GM23338 (cell line): ENCODE data around the gene TNPO3. TPM values are rescaled to one million over a fixed set of nuclear protein-coding genes. Genes with fewer than 3 reads are reported as not detected.
A peak's percentile ranks its signal among the peaks of the same experiment; 100 is the strongest.

Source experiments
- ATAC-seq: fragments of 200-7000 bp; cut with Tn5 transposase; 3 replicates; pipeline ENCODE4 v1.9.1; 2020
- DNase-seq: peaks from one replicate; pipeline ENCODE4 v3.0.0-alpha.2; 2015; ENCODE audit warnings: low spot score
- H2AFZ ChIP-seq: fragments of 200-600 bp; sonication (generic); 2 replicates; pipeline ENCODE4 v1.8.0; 2016; ENCODE audit warnings: antibody characterized with exemption, mild to moderate bottlenecking, moderate library complexity
- H3F3A ChIP-seq: fragments of 200-600 bp; sonication (generic); replicated peaks from 2 replicates; pipeline ENCODE4 v1.8.0; 2017; ENCODE audit warnings: antibody characterized with exemption, mixed run types, low read depth
- H3K27ac ChIP-seq: fragments of 200-600 bp; sonication (generic); 2 replicates; pipeline ENCODE4 v1.6.1; 2016; ENCODE audit warnings: low read depth
- H3K27me3 ChIP-seq: fragments of 200-600 bp; sonication (generic); 2 replicates; pipeline ENCODE4 v1.8.0; 2016; ENCODE audit warnings: mild to moderate bottlenecking, mixed run types, moderate library complexity; ENCODE audit not compliant: insufficient read depth
- H3K36me3 ChIP-seq: fragments of 200-600 bp; sonication (generic); 2 replicates; pipeline ENCODE4 v1.8.0; 2016; ENCODE audit warnings: mild to moderate bottlenecking; ENCODE audit not compliant: insufficient read depth
- H3K4me1 ChIP-seq: fragments of 200-600 bp; sonication (generic); 2 replicates; pipeline ENCODE4 v1.8.0; 2016; ENCODE audit warnings: mild to moderate bottlenecking, moderate library complexity; ENCODE audit not compliant: insufficient read depth
- H3K4me2 ChIP-seq: fragments of 200-600 bp; sonication (generic); 2 replicates; pipeline ENCODE4 v1.7.1; 2017; ENCODE audit warnings: mixed run types
- H3K4me3 ChIP-seq: fragments of 200-600 bp; sonication (generic); 2 replicates; pipeline ENCODE4 v1.6.1; 2016; ENCODE audit warnings: mixed run types
- H3K79me2 ChIP-seq: fragments of 200-600 bp; sonication (generic); replicated peaks from 2 replicates; pipeline ENCODE4 v1.8.0; 2017; ENCODE audit warnings: mild to moderate bottlenecking; ENCODE audit not compliant: insufficient read depth
- H3K9me2 ChIP-seq: fragments of 200-600 bp; sonication (generic); 2 replicates; pipeline ENCODE4 v1.8.0; 2017; ENCODE audit not compliant: insufficient read depth
- H4K20me1 ChIP-seq: fragments of 200-600 bp; sonication (generic); replicated peaks from 2 replicates; pipeline ENCODE4 v1.8.0; 2017; ENCODE audit warnings: mild to moderate bottlenecking; ENCODE audit not compliant: insufficient read depth
- H3K27ac Mint-ChIP-seq: 2 replicates; pipeline ENCODE4 v1.8.0; 2020; ENCODE audit warnings: inconsistent platforms, mild to moderate bottlenecking, moderate library complexity, mixed read lengths
- H3K27me3 Mint-ChIP-seq: 3 replicates; pipeline ENCODE4 v1.8.0; 2022; ENCODE audit warnings: low read depth, mild to moderate bottlenecking, moderate library complexity, mixed read lengths, inconsistent platforms; ENCODE audit not compliant: insufficient read depth, poor library complexity
- H3K36me3 Mint-ChIP-seq: 3 replicates; pipeline ENCODE4 v1.8.0; 2021; ENCODE audit warnings: low read depth, mild to moderate bottlenecking, inconsistent platforms, moderate library complexity, mixed read lengths
- H3K4me1 Mint-ChIP-seq: 3 replicates; pipeline ENCODE4 v1.8.0; 2020; ENCODE audit warnings: mild to moderate bottlenecking, inconsistent platforms, mixed read lengths
- H3K4me3 Mint-ChIP-seq: 3 replicates; pipeline ENCODE4 v1.8.0; 2021; ENCODE audit warnings: moderate library complexity, mild to moderate bottlenecking, inconsistent platforms, mixed read lengths
- H3K9me3 Mint-ChIP-seq: 3 replicates; pipeline ENCODE4 v1.8.0; 2020; ENCODE audit warnings: moderate library complexity, mild to moderate bottlenecking, inconsistent platforms, mixed read lengths
- CREB1 ChIP-seq: fragments of 250-450 bp; sonication (Bioruptor Pico); IDR thresholded peaks from 2 replicates; pipeline ENCODE4 v1.5.0; 2020; ENCODE audit warnings: low read depth, mild to moderate bottlenecking, moderate library complexity
- EZH2 ChIP-seq: fragments of 200-600 bp; sonication (generic); IDR thresholded peaks from one replicate; pipeline ENCODE4 v1.8.0; 2017; ENCODE audit warnings: antibody characterized with exemption, mild to moderate bottlenecking, low read depth; ENCODE audit not compliant: unreplicated experiment
- EZH2phosphoT487 ChIP-seq: fragments of 200-600 bp; sonication (generic); IDR thresholded peaks from one replicate; pipeline ENCODE4 v1.8.1; 2018; ENCODE audit warnings: antibody characterized with exemption; ENCODE audit not compliant: unreplicated experiment
- JUNB ChIP-seq: IDR thresholded peaks from one replicate; pipeline ENCODE4 v1.6.1; 2016; ENCODE audit warnings: antibody characterized with exemption; ENCODE audit not compliant: unreplicated experiment
- NANOG ChIP-seq: IDR thresholded peaks from 2 replicates; pipeline ENCODE4 v1.6.1; 2016; ENCODE audit warnings: antibody characterized with exemption, borderline replicate concordance
- POLR2AphosphoS5 ChIP-seq: IDR thresholded peaks from 2 replicates; pipeline ENCODE4 v1.6.1; 2016; ENCODE audit warnings: antibody characterized with exemption, low read depth
- STAT1 ChIP-seq: IDR thresholded peaks from one replicate; pipeline ENCODE4 v1.6.1; 2016; ENCODE audit warnings: antibody characterized with exemption; ENCODE audit not compliant: unreplicated experiment
- ZNF114 ChIP-seq: fragments of 250-450 bp; sonication (Bioruptor Pico); IDR thresholded peaks from 2 replicates; pipeline ENCODE4 v1.5.0; 2020; ENCODE audit warnings: mild to moderate bottlenecking, moderate library complexity
- ZNF331 ChIP-seq: fragments of 250-450 bp; sonication (Bioruptor Pico); IDR thresholded peaks from 2 replicates; pipeline ENCODE4 v1.5.0; 2020; ENCODE audit warnings: low read depth, mild to moderate bottlenecking, moderate library complexity
- polyA plus RNA-seq: library from polyadenylated mRNA; unstranded; fragments of >200 nt; fragmentation: Nextera tagmentation; extraction: Ambion mirVana; gene quantifications from 2 replicates; pipeline ENCODE4 v1.2.1, GENCODE V29; 2016
- total RNA-seq: library from RNA; depleted of rRNA; stranded (reverse); fragments of >200 nt; shearing (Covaris generic); gene quantifications from 2 replicates; pipeline ENCODE4 v1.2.3, GENCODE V29; 2014
- TF ChIP-seq, protein P1 (sequence below): IDR thresholded peaks from 2 replicates; pipeline ENCODE4 v1.6.1; 2016; ENCODE audit warnings: antibody characterized with exemption
- TF ChIP-seq, protein P2 (sequence below), 2 experiments: fragments of 200-600 bp in 1 of 2; sonication (generic) in 1 of 2; conservative IDR thresholded peaks; 2 replicates each; pipeline versions ENCODE4 v1.5.1 to v1.6.1; 2016 to 2017; ENCODE audit warnings: antibody characterized with exemption in 2 of 2, low read depth in 2 of 2, mild to moderate bottlenecking in 2 of 2, moderate library complexity in 1 of 2

TNPO3 gene
- total and polyA plus RNA-seq, 2 experiments from 2014 or later: 38.2 to 127 TPM

DNA sequence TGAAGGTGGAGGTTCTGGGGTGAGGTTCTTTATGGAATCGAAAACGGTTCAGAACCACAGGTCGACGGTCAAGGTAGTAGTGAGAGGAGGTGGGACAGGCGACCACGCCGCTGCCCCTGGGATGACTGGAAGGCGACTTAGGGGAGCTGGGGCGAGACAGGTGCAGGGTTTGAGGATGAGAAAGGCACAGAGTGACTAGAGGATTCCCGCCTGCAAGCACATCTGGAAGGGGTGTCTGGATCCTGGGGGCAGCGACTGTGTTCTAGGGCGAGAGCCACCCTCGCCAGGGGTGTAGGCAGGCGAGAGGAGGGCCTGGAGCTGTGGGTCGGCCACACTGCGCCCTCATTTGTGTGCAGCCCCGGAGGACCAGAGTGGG, 117.7 kb downstream of the TNPO3 start:
- ATAC-seq: peak; percentile 4
- Mint-ChIP-seq H3K4me3 (peak overlapping the region; percentile 61), H3K4me1 (peaks cover 14% of the 10 kb centered on the region), H3K36me3 (no peaks in the 10 kb centered on the region; the same call in 2 of the 3 replicates), H3K27ac (no peak overlapping the region), H3K27me3 (peaks cover 59% of the 10 kb centered on the region), H3K9me3 (no peaks in the 10 kb centered on the region)
- H3K4me2 ChIP-seq: peak overlapping the region; percentile 86
- H4K20me1 ChIP-seq: peaks cover 4% of the 10 kb centered on the region; the same call in 1 of the 2 replicates
- no peak for DNase-seq
- H3K79me2 ChIP-seq: no peaks in the 10 kb centered on the region
- H2AFZ ChIP-seq: peak overlapping the region; percentile 96
- TF ChIP-seq, protein P1, sequence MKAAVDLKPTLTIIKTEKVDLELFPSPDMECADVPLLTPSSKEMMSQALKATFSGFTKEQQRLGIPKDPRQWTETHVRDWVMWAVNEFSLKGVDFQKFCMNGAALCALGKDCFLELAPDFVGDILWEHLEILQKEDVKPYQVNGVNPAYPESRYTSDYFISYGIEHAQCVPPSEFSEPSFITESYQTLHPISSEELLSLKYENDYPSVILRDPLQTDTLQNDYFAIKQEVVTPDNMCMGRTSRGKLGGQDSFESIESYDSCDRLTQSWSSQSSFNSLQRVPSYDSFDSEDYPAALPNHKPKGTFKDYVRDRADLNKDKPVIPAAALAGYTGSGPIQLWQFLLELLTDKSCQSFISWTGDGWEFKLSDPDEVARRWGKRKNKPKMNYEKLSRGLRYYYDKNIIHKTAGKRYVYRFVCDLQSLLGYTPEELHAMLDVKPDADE: no peak
- TF ChIP-seq ZNF331 (CRISPR knock-in tag): no peak
- no peak for TF ChIP-seq NANOG
- TF ChIP-seq EZH2phosphoT487: no peak
- no peak for TF ChIP-seq CREB1 (CRISPR knock-in tag)
- no peak for TF ChIP-seq POLR2AphosphoS5
- H3K27ac ChIP-seq: no peak overlapping the region
- H3K4me3 ChIP-seq: peak overlapping the region; percentile 61
- H3K4me1 ChIP-seq: no peaks in the 10 kb centered on the region
- 0 out of 2 replicates have a peak, but pooled peaks cover 5% of the 10 kb centered on the region for H3F3A ChIP-seq
- peaks cover 61% of the 10 kb centered on the region for H3K27me3 ChIP-seq
- no peaks in the 10 kb centered on the region for H3K36me3 ChIP-seq
- no peaks in the 10 kb centered on the region for H3K9me2 ChIP-seq

DNA sequence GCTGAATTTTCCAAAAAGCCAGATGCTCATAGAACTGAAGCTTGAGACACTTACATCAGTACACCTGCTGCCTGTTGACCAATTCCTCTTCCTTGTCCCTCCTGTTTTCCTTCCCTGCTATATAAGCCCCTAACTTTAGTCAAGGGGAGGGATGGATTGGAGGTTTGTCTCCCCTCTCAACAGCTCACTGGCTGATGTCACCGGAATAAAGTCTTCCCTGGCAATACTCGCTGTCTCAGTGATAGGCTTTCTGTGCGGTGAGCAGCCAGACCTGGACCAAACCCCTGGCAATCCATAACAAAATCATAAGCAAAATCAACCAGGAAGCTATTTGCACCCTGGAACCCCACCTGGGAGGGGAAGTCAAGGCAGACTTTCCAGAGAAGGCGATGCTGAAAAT, 118.1 kb downstream of the TNPO3 start:
- H3K4me3 Mint-ChIP-seq: peak overlapping the region; percentile 61
- ATAC-seq (no peak), DNase-seq (no peak)
- H3K9me3 Mint-ChIP-seq: no peaks in the 10 kb centered on the region
- TF ChIP-seq ZNF331 (CRISPR knock-in tag) (no peak), ZNF114 (CRISPR knock-in tag) (no peak), STAT1 (no peak), POLR2AphosphoS5 (no peak), JUNB (no peak), EZH2 (no peak), EZH2phosphoT487 (no peak)
- TF ChIP-seq, protein P2, sequence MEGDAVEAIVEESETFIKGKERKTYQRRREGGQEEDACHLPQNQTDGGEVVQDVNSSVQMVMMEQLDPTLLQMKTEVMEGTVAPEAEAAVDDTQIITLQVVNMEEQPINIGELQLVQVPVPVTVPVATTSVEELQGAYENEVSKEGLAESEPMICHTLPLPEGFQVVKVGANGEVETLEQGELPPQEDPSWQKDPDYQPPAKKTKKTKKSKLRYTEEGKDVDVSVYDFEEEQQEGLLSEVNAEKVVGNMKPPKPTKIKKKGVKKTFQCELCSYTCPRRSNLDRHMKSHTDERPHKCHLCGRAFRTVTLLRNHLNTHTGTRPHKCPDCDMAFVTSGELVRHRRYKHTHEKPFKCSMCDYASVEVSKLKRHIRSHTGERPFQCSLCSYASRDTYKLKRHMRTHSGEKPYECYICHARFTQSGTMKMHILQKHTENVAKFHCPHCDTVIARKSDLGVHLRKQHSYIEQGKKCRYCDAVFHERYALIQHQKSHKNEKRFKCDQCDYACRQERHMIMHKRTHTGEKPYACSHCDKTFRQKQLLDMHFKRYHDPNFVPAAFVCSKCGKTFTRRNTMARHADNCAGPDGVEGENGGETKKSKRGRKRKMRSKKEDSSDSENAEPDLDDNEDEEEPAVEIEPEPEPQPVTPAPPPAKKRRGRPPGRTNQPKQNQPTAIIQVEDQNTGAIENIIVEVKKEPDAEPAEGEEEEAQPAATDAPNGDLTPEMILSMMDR (conservative IDR thresholded peaks at IDR 0.05; ENCODE audit: low read depth in 2 of 2): no peak
- H3K79me2 ChIP-seq: no peaks in the 10 kb centered on the region
- peaks cover 14% of the 10 kb centered on the region for H3K4me1 Mint-ChIP-seq
- H2AFZ ChIP-seq: no peak overlapping the region
- no peak overlapping the region for H3K27ac ChIP-seq
- H3K36me3 Mint-ChIP-seq: no peaks in the 10 kb centered on the region; the same call in 2 of the 3 replicates
- H3K36me3 ChIP-seq: no peaks in the 10 kb centered on the region
- peaks cover 61% of the 10 kb centered on the region for H3K27me3 ChIP-seq
- H3K4me3 ChIP-seq: no peak overlapping the region
- no peaks in the 10 kb centered on the region for H3K9me2 ChIP-seq
- H3K27me3 Mint-ChIP-seq: peaks cover 59% of the 10 kb centered on the region
- no peaks in the 10 kb centered on the region for H3K4me1 ChIP-seq
- no peak overlapping the region for H3K27ac Mint-ChIP-seq
- 0 out of 2 replicates have a peak, but pooled peaks cover 5% of the 10 kb centered on the region for H3F3A ChIP-seq
- no peak overlapping the region; the same call in 1 of the 2 replicates for H3K4me2 ChIP-seq
- H4K20me1 ChIP-seq: peaks cover 4% of the 10 kb centered on the region; the same call in 1 of the 2 replicates
